MCF 10A (cell line): Measurements from ENCODE around the gene PFKM. TPM values are rescaled to one million over a fixed set of nuclear protein-coding genes. Genes with fewer than 3 reads are reported as not detected.

Source experiments
- BruUV-seq: library from RNA; stranded (reverse); fragments of 400-500 nt; replicated peaks from 2 replicates; lab custom pipeline; 2021; lab: Mats Ljungman, UMichigan
- CTCF ChIA-PET: fragments of 300-600 bp; sonication (Branson Sonifier 250); formaldehyde crosslinking; extraction: SDS; loops from one replicate; lab custom pipeline; 2021; ENCODE audit warnings: antibody characterized with exemption, inconsistent platforms; lab: Yijun Ruan, JAX
- POLR2A ChIA-PET: fragments of 300-600, 350-650 bp; sonication (Branson Sonifier 250); formaldehyde crosslinking; extraction: SDS; loops from one replicate; lab custom pipeline; 2020; ENCODE audit warnings: antibody characterized with exemption, inconsistent platforms; lab: Yijun Ruan, JAX
- DNase-seq: peaks from one replicate; pipeline ENCODE4 v3.0.0-alpha.2; 2018; ENCODE audit not compliant: unreplicated experiment
- H3K27ac Mint-ChIP-seq: one replicate; pipeline ENCODE4 v1.8.0; 2022; ENCODE audit warnings: mild to moderate bottlenecking, low read depth, mixed read lengths; ENCODE audit not compliant: unreplicated experiment
- H3K27me3 Mint-ChIP-seq: one replicate; pipeline ENCODE4 v1.8.0; 2022; ENCODE audit warnings: mixed read lengths; ENCODE audit not compliant: insufficient read depth, unreplicated experiment
- H3K36me3 Mint-ChIP-seq: one replicate; pipeline ENCODE4 v1.8.0; 2022; ENCODE audit warnings: mild to moderate bottlenecking, moderate library complexity, mixed read lengths; ENCODE audit not compliant: insufficient read depth, unreplicated experiment
- H3K4me1 Mint-ChIP-seq: one replicate; pipeline ENCODE4 v1.8.0; 2022; ENCODE audit warnings: mixed read lengths; ENCODE audit not compliant: insufficient read depth, unreplicated experiment
- H3K4me3 Mint-ChIP-seq: one replicate; pipeline ENCODE4 v1.8.0; 2022; ENCODE audit warnings: mild to moderate bottlenecking, moderate library complexity, mixed read lengths; ENCODE audit not compliant: unreplicated experiment
- H3K9me3 Mint-ChIP-seq: one replicate; pipeline ENCODE4 v1.8.0; 2022; ENCODE audit warnings: mixed read lengths; ENCODE audit not compliant: unreplicated experiment
- CTCF ChIP-seq: fragments of 200-600 bp; IDR thresholded peaks from one replicate; pipeline ENCODE4 v1.8.0; 2022; ENCODE audit warnings: antibody characterized with exemption, mild to moderate bottlenecking; ENCODE audit not compliant: unreplicated experiment
- intact Hi-C: fragments of 100-400 bp; cut with micrococcal nuclease; formaldehyde crosslinking; loops from 2 replicates; pipeline ENCODE4 v1.14.1; 2022
- total RNA-seq: library from RNA; stranded (reverse); gene quantifications from 2 replicates; pipeline ENCODE4 v1.2.3, GENCODE V29; 2022

The PFKM gene
- total RNA-seq, 1 experiment from 2014 or later, result 69.3 TPM

DNA sequence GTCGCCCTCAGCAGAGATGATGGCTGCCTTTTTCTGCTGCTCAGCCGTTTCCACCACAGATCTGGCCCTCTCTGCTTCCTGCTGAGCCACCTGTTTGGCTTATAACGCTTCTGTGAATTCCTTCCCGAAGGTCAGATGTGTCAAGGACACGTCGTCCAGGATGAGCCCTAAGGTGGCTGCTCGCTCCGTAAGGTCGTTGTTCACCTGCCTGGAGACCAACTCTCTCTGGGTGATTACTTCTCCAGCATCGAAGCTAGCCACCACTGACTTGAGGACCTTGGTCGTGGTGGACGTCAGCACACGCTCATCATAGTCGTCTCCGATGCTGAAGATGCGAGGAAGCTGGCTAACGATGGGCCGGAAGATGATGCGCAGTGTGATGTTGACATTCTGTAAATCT is 49.8 kb downstream of the PFKM start:
- Mint-ChIP-seq H3K4me3 (no peak overlapping the region), H3K9me3 (no peaks in the 10 kb centered on the region), H3K4me1 (no peaks in the 10 kb centered on the region), H3K36me3 (no peaks in the 10 kb centered on the region), H3K27ac (no peak overlapping the region), H3K27me3 (peaks cover 11% of the 10 kb centered on the region)
- CTCF ChIA-PET, result interaction anchor here (0.7 to 1.5 kb wide), 3 partner anchors 20 to 230 kb away, joined by 3 read pairs; no protein-coding TSS in a partner anchor
- POLR2A ChIA-PET, result interaction anchor here (1.3 kb wide), 1 partner anchor 63 kb away, joined by 3 read pairs; the partner anchor contains the start of gene SENP1
- intact Hi-C loops, result loop anchor here (5.0 kb wide), 1 partner anchor 452 kb away; no protein-coding TSS in a partner anchor
- no TSS peak for BruUV-seq
- DNase-seq, result no peak
- no peak for TF ChIP-seq CTCF

DNA sequence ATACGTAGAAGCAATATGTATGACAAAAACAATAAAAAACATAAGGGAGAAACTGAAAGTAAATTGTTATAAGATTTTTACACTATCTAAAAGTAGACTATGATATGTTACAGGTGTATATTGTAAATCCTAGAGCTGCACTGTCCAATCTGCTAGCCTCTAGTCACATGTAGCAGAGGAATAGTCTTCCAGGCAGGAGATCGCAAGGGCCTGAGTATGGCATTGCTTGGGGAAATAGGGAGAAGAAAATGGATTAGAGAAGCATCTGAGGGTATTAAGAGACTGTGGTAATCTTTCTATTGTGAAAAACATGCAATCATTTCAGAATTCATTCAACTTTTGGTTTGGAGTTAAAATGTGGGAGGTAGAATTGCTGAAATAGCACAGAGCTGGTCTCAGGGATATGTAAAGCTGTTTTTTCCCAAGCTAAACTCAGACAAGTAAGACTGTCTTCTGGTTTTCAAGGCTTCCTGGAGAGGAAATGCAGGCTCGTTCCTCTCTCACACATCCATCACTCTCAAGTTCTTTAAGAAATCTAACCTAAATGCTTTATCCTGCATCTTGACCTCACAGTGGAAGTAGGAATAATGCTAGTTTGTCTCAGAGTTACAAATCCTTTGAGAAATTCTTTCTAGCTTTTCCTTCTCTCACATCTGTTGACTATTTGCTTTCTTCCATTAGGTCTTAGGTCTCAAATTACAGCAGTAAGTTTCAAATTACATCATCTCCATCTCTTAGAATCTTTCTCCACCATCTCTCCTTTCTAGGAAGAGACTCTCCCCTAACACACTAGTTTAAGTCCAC is 56.7 kb downstream of the PFKM start:
- BruUV-seq, result no TSS peak
- no peak overlapping the region for H3K27ac Mint-ChIP-seq
- no peak overlapping the region for H3K4me3 Mint-ChIP-seq
- intact Hi-C loops, result no loop called here
- ChIA-PET POLR2A (interaction anchor here (0.7 kb wide), 1 partner anchor 14 kb away, joined by 3 read pairs; no protein-coding TSS in a partner anchor), CTCF (interaction anchor here (0.6 to 4.5 kb wide), 4 partner anchors 11 to 18 kb away, joined by 3 to 15 read pairs (median 3); no protein-coding TSS in a partner anchor)
- no peak for TF ChIP-seq CTCF
- peaks cover 58% of the 10 kb centered on the region for H3K27me3 Mint-ChIP-seq
- no peak for DNase-seq
- no peaks in the 10 kb centered on the region for H3K36me3 Mint-ChIP-seq
- H3K4me1 Mint-ChIP-seq, result peaks cover 11% of the 10 kb centered on the region
- H3K9me3 Mint-ChIP-seq, result no peaks in the 10 kb centered on the region

DNA sequence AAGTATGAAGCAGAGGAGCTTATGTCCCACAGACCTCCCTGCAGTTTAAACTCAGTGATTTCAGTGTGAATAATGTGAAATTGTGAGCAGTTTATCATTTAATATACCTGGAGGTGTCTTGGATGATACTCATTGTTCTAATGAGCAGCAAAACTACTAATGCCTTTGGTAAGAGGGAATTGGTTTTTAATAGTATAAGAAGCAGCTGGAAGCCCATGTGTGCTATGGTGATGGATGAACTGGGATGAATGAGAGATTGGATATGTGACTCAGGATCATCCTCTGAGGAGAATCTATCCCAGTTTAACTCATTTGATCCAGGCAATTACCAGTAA is 57.2 kb downstream of the PFKM start:
- peaks cover 63% of the 10 kb centered on the region for H3K27me3 Mint-ChIP-seq
- intact Hi-C loops, result no loop called here
- no peaks in the 10 kb centered on the region for H3K36me3 Mint-ChIP-seq
- H3K4me3 Mint-ChIP-seq, result no peak overlapping the region
- POLR2A ChIA-PET, result interaction anchor here (0.7 to 1.7 kb wide), 2 partner anchors 13 to 21 kb away, joined by 3 to 7 read pairs; no protein-coding TSS in a partner anchor
- H3K9me3 Mint-ChIP-seq, result no peaks in the 10 kb centered on the region
- DNase-seq, result no peak
- no peak overlapping the region for H3K27ac Mint-ChIP-seq
- no peak for TF ChIP-seq CTCF
- CTCF ChIA-PET, result interaction anchor here (0.6 to 4.5 kb wide), 5 partner anchors 13 to 442 kb away, joined by 3 to 15 read pairs (median 3); no protein-coding TSS in a partner anchor
- H3K4me1 Mint-ChIP-seq, result peaks cover 11% of the 10 kb centered on the region
- BruUV-seq, result no TSS peak

DNA sequence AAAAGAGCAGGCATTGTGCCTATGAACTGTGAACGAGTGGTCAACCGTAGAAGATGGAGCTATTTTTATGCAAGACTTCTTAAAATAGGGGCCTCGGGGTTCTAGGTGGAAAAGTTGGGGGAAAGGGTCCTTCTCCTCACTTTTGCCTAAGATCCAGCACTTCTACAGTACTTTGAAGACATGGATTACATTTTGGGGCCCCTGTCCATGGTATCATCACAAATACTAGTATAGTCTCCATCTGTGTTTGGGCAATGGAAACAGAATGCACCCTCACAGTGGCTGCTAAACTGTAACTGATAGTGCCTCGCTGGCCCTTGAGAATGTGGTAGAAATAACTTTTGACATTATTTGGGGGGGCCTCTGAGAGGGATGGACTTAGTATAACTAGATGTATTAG is 58.8 kb downstream of the PFKM start:
- TF ChIP-seq CTCF, result no peak
- DNase-seq, result no peak
- BruUV-seq, result no TSS peak
- ChIA-PET CTCF (interaction anchor here (0.6 to 4.5 kb wide), 7 partner anchors 12 to 1113 kb away, joined by 3 to 15 read pairs (median 3); no protein-coding TSS in a partner anchor), POLR2A (interaction anchor here (1.0 to 1.7 kb wide), 2 partner anchors 19 to 85 kb away, joined by 3 to 7 read pairs; no protein-coding TSS in a partner anchor)
- intact Hi-C loops, result no loop called here
- Mint-ChIP-seq H3K4me3 (no peak overlapping the region), H3K9me3 (no peaks in the 10 kb centered on the region), H3K27me3 (peaks cover 79% of the 10 kb centered on the region), H3K27ac (no peak overlapping the region), H3K36me3 (no peaks in the 10 kb centered on the region), H3K4me1 (peaks cover 11% of the 10 kb centered on the region)
